Pulmonary artery endothelial cell (primary cell): ENCODE data around the gene EYA4. TPM values are rescaled to one million over a fixed set of nuclear protein-coding genes. Genes with fewer than 3 reads are reported as not detected.
"Not testable (repeated sequence)": the region's sequence is repeated elsewhere in the genome, so short reads cannot be mapped to it uniquely, and the experiment has no call there.

ENCODE experiments used
- DNase-seq: peaks from one replicate; pipeline ENCODE4 v3.0.0-alpha.2; 2011; ENCODE audit warnings: low read depth, low spot score
- total RNA-seq: library from RNA; depleted of rRNA; stranded (reverse); fragments of >200 nt; gene quantifications from 2 replicates; pipeline ENCODE4 v1.2.3, GENCODE V29; 2014

The EYA4 gene
- total RNA-seq, 1 donor from 2014 or later, result not detected

DNA sequence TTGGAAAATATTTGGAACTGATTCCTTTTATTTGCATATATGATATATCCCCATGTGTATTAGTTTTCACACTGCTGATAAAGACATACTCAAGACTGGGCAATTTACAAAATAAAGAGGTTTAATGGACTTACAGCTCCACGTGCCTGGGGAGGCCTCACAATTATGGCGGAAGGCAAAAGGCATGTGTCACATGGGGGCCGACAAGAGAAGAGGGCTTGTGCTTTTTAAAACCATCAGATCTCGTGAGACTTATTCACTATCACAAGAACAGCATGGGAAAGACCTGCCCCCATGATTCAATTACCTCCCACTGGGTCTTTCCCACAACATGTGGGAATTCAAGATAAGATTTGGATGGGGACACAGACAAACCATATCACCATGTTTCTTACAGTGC is 156.4 kb downstream of the EYA4 start:
- not testable (repeated sequence) for DNase-seq

DNA sequence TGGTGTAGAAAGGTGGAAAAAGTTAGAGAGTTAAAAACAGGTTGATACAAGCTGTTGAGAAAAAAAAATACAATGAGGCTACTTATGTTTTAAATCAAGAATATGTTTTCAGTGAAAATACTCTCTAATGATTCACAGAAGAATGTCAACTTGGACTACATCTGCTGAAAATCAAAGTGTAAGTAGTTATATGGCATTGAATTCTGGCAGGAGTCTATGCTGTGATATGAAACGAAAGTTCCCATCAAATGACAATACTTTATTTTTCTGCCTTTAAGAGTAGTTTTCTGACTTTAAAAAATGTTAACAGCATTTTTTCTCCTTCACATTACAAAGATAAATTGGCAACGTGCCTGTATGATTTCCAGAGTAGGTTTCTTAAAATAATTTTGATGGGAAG is 158.3 kb downstream of the EYA4 start:
- no peak for DNase-seq

- DNase-seq, result no peak
Measured at GRCh38 chr6:133404151-133404550, 163.0 kb downstream of the EYA4 start.

DNA sequence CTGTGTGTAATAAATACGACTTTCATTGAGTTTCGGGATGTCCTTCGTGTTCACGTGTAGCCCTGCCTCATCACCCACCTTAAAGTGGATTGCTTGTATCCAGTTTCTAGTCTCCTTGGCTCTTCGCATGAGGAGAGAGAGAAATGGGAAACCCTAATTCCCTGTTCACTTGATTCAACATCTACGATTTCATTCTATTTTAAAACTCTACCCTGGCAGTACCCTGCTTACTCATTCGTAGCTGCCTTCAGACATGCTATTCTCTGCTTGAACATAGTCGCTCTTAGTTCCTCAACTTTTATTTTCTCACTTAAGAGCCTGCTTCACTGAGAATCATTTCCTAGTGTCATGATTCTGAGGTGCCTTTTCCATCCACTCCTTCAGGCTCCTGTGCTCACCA is 163.6 kb downstream of the EYA4 start:
- DNase-seq, result no peak

- no peak for DNase-seq
Measured at GRCh38 chr6:133407320-133408100, 166.4 kb downstream of the EYA4 start.

- DNase-seq, result no peak
Measured at GRCh38 chr6:133408132-133408531, 167.0 kb downstream of the EYA4 start.

DNA sequence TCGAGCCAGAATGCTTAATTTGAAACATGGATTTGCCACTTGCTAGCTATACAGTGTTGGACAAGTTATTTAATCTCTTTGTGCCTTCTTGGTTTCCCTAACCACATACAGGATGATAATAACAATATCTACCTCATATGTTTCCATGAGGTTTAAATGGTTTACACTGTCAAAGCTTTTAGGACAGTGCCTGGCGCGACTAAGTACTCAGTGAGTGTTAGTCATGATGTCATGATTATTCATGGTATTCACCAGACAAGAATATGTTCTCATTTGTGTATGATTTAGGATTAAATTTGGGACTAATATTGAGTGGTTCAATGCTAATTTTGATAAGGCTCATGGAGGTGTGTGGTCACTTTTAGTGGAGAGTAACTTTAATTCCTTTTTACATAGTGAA is 167.4 kb downstream of the EYA4 start:
- no peak for DNase-seq

GRCh38 chr6:133410638-133411435 is 169.7 kb downstream of the EYA4 start:
- DNase-seq, result no peak

DNA sequence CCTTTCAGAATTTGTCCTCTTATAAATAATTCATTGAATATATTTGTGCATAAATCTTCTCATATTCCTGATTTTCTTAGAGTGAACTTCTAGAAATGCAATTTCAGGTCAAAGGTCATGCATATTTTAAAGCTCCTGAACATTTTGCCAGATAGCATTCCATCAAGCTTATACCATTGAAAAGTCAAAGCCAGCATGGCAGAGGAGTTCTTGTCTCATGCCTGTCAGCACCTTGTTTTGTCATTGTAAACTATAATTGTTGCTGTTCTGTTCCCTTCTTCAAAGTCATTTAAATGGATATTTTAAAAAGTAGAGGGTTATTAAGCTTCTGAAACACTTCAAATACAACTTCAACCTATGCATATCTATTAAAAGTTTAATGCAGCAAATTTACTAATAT is 170.6 kb downstream of the EYA4 start:
- DNase-seq, result no peak

DNA sequence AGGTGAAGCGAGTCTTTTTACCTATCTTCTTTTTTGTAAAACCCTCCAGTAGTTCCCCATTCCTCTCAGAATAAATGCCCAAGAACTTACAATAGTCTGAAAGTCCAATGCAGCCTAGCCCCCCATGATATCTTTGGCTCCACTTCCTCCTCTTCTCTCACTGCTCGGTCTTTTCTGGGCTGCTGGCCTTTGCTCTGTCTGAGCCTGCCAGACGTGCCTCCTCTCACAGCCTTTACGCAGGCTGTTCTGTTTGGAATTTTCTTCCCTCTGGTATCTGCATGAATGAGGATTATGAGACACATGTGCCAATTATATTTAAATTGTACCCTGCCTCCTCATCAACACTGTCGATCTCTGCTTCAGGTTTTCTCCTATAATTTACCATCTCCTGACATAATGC is 174.1 kb downstream of the EYA4 start:
- DNase-seq, result no peak

- DNase-seq, result no peak
Measured at GRCh38 chr6:133418108-133418507, 177.0 kb downstream of the EYA4 start.

DNA sequence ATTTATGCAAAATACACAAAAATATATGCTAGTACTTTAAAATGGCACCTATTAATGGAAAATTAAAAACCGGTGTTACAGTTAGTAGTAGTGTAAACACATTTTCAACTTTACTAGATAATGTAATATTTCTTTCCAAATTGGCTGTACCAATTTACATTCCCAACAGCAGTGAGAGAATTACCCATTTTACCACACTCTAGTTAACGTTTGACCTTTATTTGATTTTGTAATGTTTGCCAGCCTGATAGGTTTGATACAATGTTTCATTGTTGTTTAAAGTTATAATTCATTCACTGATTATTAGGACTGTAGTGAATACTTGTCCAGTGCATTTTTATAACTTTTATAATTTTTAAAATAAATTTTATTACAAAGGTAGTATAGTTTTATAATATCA is 182.1 kb downstream of the EYA4 start:
- no peak for DNase-seq

DNA sequence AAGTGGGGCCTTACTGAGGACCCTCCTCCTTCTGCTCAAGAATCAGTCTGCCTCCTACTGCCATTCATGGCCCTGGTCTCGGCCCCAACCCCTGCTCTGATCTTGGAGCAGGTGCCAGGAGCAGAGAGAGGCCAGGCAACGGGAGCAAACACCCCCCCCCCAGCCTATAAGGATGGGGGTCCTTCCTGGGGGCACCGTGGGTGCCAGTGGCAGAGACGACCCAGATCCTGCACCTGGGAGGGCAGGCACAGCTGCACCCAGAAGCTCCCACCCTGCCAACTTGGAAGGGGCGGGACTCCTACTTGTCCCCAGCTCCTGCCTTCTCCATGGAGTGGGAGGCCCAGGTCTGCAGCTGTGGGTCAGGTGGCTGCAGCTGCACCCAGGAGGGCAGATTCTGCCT is 183.2 kb downstream of the EYA4 start:
- DNase-seq, result no peak

GRCh38 chr6:133426038-133426437 is 184.9 kb downstream of the EYA4 start:
- DNase-seq, result no peak

- DNase-seq, result no peak
Measured at GRCh38 chr6:133428295-133428694, 187.1 kb downstream of the EYA4 start.

- DNase-seq, result no peak
Measured at GRCh38 chr6:133430530-133430929, 189.4 kb downstream of the EYA4 start.

DNA sequence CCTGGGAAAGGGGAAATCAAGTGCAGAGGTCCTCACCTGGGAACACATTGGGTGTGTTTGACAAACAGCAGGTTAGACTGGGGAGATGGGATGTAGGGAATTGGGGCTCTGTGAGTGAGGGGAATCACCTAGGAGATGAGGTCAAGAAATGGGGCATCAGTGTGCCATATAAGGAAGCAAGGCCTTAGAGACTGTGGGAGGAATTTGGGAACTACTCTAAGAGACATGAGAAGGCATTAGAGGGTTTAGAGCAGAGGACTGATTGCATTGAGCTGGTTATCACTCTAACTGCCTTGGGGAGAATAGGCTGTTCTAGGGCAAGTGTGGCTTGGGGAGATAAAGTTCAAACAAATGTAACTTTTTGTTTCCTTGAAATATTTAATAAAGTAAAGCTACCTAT is 189.9 kb downstream of the EYA4 start:
- DNase-seq, result no peak

DNA sequence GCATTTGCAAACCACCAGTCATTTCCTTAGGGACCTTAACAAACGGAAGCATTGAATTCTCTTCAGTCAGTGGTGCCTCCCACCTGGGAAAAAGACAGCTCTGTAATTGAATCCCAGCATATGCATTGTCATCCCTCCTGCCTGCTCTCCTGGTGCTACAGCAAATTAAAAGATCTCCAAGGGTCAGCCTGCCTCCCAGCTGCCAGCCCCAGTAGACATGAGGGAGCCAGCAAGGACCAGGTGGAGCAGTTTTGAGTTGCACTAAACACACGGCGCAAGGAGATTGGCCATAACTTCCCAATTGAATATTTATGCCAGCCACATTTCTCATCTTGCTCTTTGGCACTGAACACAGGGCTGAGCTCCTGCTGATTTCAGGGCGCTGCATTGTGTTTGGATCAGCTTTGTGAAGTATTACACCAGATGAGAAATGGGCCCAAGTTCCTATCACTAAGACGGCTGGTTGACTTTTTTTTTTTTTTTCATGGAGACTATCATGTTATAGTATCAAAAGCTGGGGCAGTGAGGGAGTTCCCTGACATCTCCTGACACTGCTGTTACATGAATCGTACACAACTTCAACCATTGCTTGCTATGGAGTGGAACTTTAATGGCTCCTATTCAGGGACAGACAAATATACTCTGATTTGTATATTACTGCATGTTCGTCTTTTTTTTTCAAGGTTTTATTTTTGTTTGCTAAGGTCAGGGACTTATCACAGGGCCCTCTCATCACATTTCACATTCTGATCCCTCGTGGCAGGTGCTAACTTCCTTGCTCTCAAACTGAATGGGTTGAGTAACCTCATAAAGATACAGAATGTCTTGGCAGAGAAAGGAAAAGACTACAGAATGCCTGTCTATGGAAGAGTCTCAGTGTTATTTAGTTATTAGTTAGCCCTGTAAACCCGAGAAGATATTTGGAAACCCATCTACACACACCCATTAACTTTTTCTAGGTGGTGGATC is 191.1 kb downstream of the EYA4 start:
- no peak for DNase-seq

DNA sequence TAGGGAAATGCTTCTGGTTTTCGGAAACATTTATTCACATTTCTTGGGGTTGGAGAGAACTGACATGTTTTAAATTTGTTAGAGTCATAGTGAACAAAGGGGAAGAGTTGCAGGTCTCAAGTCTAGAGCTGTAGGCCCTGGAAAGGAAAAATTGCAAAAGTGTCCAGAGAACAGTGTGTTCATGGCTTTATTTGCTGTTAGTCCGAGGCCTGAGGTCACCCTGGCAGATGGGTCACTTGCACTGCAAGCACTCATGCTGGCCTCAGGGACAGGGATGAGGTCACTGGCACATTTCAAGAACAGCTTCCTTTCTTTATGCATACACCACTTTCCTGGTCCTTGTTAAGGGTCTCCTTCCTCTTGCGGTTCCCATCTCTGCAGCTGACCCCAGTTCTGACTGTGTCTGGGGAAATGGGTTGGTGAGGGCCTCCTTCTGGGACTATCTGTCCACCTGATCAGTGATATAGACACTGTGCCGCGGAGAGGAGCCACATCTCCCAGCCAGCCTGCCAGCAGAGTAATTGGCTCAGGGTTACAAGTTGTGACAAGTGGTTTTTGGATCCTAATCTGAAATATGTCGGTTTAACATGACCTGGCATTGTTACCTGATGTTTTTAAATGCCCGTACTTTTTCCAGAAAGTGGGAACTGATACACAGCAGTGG is 194.0 kb downstream of the EYA4 start:
- no peak for DNase-seq

GRCh38 chr6:133436652-133437051 is 195.5 kb downstream of the EYA4 start:
- no peak for DNase-seq

- DNase-seq, result no peak
Measured at GRCh38 chr6:133441491-133441890, 200.3 kb downstream of the EYA4 start.
